ENCODE data around the gene HTRA1.

- no peak for TF ChIP-seq POLR2A (IDR thresholded peaks at IDR 0.05)
- no peak for TF ChIP-seq CTCF (IDR thresholded peaks at IDR 0.05)
- TF ChIP-seq EP300 (IDR thresholded peaks at IDR 0.05): no peak
- TF ChIP-seq POLR2AphosphoS5 (IDR thresholded peaks at IDR 0.05): no peak
Measured at GRCh38 chr10:122509323-122509722, 48.0 kb downstream of the HTRA1 start.
